ENCODE measurements around the gene PDCD11.

DNA sequence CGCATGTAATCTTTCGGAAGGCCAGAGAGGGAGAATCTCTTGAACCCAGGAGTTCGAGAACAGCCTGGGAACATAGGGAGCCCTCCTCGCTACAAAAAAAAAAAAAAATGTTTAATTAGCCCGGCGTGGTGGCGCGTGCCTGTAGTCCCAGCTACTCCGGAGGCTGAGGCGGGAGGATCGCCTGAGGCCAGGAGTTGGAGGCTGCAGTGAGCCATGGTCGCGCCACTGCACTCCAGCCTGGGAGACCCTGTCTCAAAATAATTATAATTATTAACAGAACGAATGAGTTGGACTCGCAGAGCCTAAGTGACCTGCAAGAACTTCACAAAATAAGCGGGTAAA lies 46.3 kb upstream of the PDCD11 start:
- TF ChIP-seq CTCF (IDR thresholded peaks at IDR 0.05) (no peak), POLR2A (IDR thresholded peaks at IDR 0.05) (no peak), EP300 (IDR thresholded peaks at IDR 0.05) (no peak)

Measured in suprapubic skin (tissue), 3 donors.